ENCODE data around the gene LCN10. TPM values are rescaled to one million over a fixed set of nuclear protein-coding genes. Genes with fewer than 3 reads are reported as not detected.

The LCN10 gene
- total RNA-seq, 4 donors from 2014 or later = 0.96 to 33.6 (median 3.3) TPM

- H3K36me3 ChIP-seq = no peaks in the 10 kb centered on the region
- H3K4me3 ChIP-seq = no peak overlapping the region
- TF ChIP-seq POLR2AphosphoS5 (IDR thresholded peaks at IDR 0.05) (no peak), CTCF (IDR thresholded peaks at IDR 0.05) (no peak), POLR2A (IDR thresholded peaks at IDR 0.05) (no peak), EP300 (IDR thresholded peaks at IDR 0.05; ENCODE audit: low read depth) (no peak)
- DNase-seq = no peak
- intact Hi-C loops (cut with DNase I; ENCODE audit: low total_unique reads) = no loop called here
- 62% methylated on average over 14 of the region's 22 CpGs; no CpG with 5 or more reads in 1 of the 2 donors for WGBS, 2 donors (ENCODE audit: low coverage in 1 of 2)
- no peak overlapping the region for H3K27ac ChIP-seq
- in situ Hi-C loops (cut with MboI; ENCODE audit: low pct_ligation_motif_present in 1 of 4, low pct_unique_long_range_greater_than_20kb in 1 of 4, low sequenced_read_pairs in 3 of 4) = no loop called here
- no peaks in the 10 kb centered on the region for H3K9me3 ChIP-seq
- peaks cover 41% of the 10 kb centered on the region for H3K27me3 ChIP-seq
- H3K4me1 ChIP-seq = peaks cover 4 to 17% (median 11%) of the 10 kb centered on the region in 4 donors
These were observed 3.4 kb upstream of the LCN10 start for GRCh38 chr9:136746155-136746490.

DNA sequence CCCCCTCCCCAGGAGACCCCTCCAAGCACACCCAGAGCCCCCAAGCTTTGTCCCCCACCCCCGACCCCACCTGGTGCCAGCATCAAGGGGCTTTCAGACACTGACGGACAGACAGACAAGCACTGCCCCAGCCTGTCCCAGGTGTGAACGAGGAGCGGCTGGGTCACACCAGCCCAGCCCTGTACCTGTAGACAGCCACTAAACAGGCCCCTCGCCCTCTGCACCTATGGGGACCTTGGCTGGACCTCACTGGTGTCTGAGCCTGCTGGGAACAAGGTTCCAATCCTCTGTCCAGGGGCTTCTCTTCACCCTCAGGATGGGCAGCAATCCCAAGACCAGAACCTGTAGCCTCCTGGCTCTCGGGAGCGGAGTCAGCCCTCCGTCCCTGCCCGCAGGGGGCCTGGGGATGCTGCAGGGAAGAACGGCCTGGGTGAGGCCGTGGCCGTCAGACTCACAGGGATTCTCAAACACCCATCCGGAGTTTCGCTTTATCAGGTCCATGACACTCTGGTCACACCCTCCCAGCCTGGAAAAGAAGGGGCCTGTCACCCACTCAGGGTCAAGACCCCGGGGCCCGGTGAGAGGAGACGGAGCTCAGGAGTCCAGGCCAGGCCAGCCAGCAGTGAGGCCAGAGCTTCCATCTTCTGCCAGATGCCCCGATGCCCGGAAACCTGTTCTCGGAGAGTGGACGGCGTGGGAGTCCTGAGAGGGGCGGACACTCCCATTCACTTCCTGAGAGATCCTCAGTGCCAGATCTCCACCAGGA, 2.8 kb upstream of the LCN10 start:
- no peak overlapping the region for H3K4me3 ChIP-seq
- intact Hi-C loops (cut with DNase I; ENCODE audit: low total_unique reads) (no loop called here), in situ Hi-C loops (cut with MboI; ENCODE audit: low pct_ligation_motif_present in 1 of 4, low pct_unique_long_range_greater_than_20kb in 1 of 4, low sequenced_read_pairs in 3 of 4) (no loop called here)
- no peak for DNase-seq
- H3K4me1 ChIP-seq = peaks cover 6 to 21% (median 13%) of the 10 kb centered on the region in 4 donors
- H3K27ac ChIP-seq = no peak overlapping the region
- no peaks in the 10 kb centered on the region for H3K9me3 ChIP-seq
- H3K27me3 ChIP-seq = peaks cover 46% of the 10 kb centered on the region
- TF ChIP-seq POLR2A (IDR thresholded peaks at IDR 0.05) (no peak), EP300 (IDR thresholded peaks at IDR 0.05; ENCODE audit: low read depth) (no peak), POLR2AphosphoS5 (IDR thresholded peaks at IDR 0.05) (no peak), CTCF (IDR thresholded peaks at IDR 0.05) (no peak)
- 86% methylated on average over 23 of the region's 23 CpGs; no CpG with 5 or more reads in 1 of the 2 donors for WGBS, 2 donors (ENCODE audit: low coverage in 1 of 2)
- H3K36me3 ChIP-seq = no peaks in the 10 kb centered on the region

GRCh38 chr9:136744773-136745172, 2.0 kb upstream of the LCN10 start:
- intact Hi-C loops (cut with DNase I; ENCODE audit: low total_unique reads) (no loop called here), in situ Hi-C loops (cut with MboI; ENCODE audit: low pct_ligation_motif_present in 1 of 4, low pct_unique_long_range_greater_than_20kb in 1 of 4, low sequenced_read_pairs in 3 of 4) (no loop called here)
- H3K4me1 ChIP-seq = peaks cover 6 to 21% (median 13%) of the 10 kb centered on the region in 4 donors
- no peak for DNase-seq
- TF ChIP-seq CTCF (IDR thresholded peaks at IDR 0.05) (no peak), POLR2AphosphoS5 (IDR thresholded peaks at IDR 0.05) (no peak), POLR2A (IDR thresholded peaks at IDR 0.05) (no peak), EP300 (IDR thresholded peaks at IDR 0.05; ENCODE audit: low read depth) (no peak)
- WGBS, 2 donors (ENCODE audit: low coverage in 1 of 2) = 77% methylated on average over 7 of the region's 18 CpGs; no CpG with 5 or more reads in 1 of the 2 donors
- no peaks in the 10 kb centered on the region for H3K9me3 ChIP-seq
- no peak overlapping the region for H3K27ac ChIP-seq
- peaks cover 49% of the 10 kb centered on the region for H3K27me3 ChIP-seq
- H3K36me3 ChIP-seq = no peaks in the 10 kb centered on the region
- H3K4me3 ChIP-seq = no peak overlapping the region

- H3K27ac ChIP-seq = no peak overlapping the region
- no peak for DNase-seq
- no peaks in the 10 kb centered on the region for H3K36me3 ChIP-seq
- no peaks in the 10 kb centered on the region for H3K9me3 ChIP-seq
- no peak overlapping the region for H3K4me3 ChIP-seq
- in situ Hi-C loops (cut with MboI; ENCODE audit: low pct_ligation_motif_present in 1 of 4, low pct_unique_long_range_greater_than_20kb in 1 of 4, low sequenced_read_pairs in 3 of 4) = no loop called here
- peaks cover 53% of the 10 kb centered on the region for H3K27me3 ChIP-seq
- TF ChIP-seq CTCF (IDR thresholded peaks at IDR 0.05) (no peak), POLR2AphosphoS5 (IDR thresholded peaks at IDR 0.05) (no peak), EP300 (IDR thresholded peaks at IDR 0.05; ENCODE audit: low read depth) (no peak), POLR2A (IDR thresholded peaks at IDR 0.05) (no peak)
- peaks cover 6 to 21% (median 13%) of the 10 kb centered on the region in 4 donors for H3K4me1 ChIP-seq
- intact Hi-C loops (cut with DNase I; ENCODE audit: low total_unique reads) = no loop called here
- 40 to 82% methylated on average over 1 to 16 of the region's 16 CpGs for WGBS, 2 donors (ENCODE audit: low coverage in 1 of 2)
These were observed 985 bp upstream of the LCN10 start for GRCh38 chr9:136743639-136744211.

All from transverse colon (tissue), 4 donors.